ENCODE measurements around the gene OR10H1. TPM values are rescaled to one million over a fixed set of nuclear protein-coding genes. Genes with fewer than 3 reads are reported as not detected.

OR10H1 gene
- total and polyA plus RNA-seq, 9 of the 15 experiments (the other 6 are each of a cell fraction or from before 2014, with no cell fraction given), result not detected

GRCh38 chr19:15787611-15788155 lies 27.8 kb downstream of the OR10H1 start, which contains the start of gene OR10H5:
Gene OR10H5 (plus strand): TSS chr19:15787661. CDS start chr19:15794049, 6,388 bp downstream.
- Histone ChIP-seq H3K4me2 (ENCODE audit: insufficient read depth, low read length) (no peak within 1 kb of the TSS), H2AFZ (ENCODE audit: low read depth, low read length) (no peak within 1 kb of the TSS), H3K27me3 (ENCODE audit: control insufficient read depth in 2 of 2, insufficient read depth in 2 of 2, low read length in 2 of 2) (peaks cover 0 to 22% of the 10 kb centered on the region in 2 experiments; a peak in 3 of 5 replicates), H3K4me3 (no peak within 1 kb of the TSS), H3K9me1 (ENCODE audit: control insufficient read depth, insufficient read depth, low read length) (no peaks in the 10 kb centered on the region), H3K9me3 (replicated peaks; ENCODE audit: control insufficient read depth, insufficient read depth, low read depth, low read length) (no peaks in the 10 kb centered on the region), H3K79me2 (ENCODE audit: control insufficient read depth, insufficient read depth, low read length) (no peaks in the 10 kb centered on the region), H3K9ac (ENCODE audit: insufficient read depth in 1 of 2, low read depth in 2 of 2, low read length in 2 of 2) (no peak within 1 kb of the TSS), H4K20me1 (replicated peaks; ENCODE audit: control insufficient read depth, insufficient read depth, low read length) (no peaks in the 10 kb centered on the region; the same call in 1 of the 2 replicates), H3K27ac (ENCODE audit: extremely low read depth, low read depth, low read length) (no peak within 1 kb of the TSS), H3K36me3 (ENCODE audit: control insufficient read depth, insufficient read depth, low read length) (no peaks in the 10 kb centered on the region), H3K4me1 (replicated peaks in 1 of 2; ENCODE audit: control insufficient read depth in 2 of 2, insufficient read depth in 2 of 2, low read length in 2 of 2) (no peaks in the 10 kb centered on the region; a peak in 1 of 5 replicates)
- TF ChIP-seq GTF2E2 (tag; IDR thresholded peaks at IDR 0.05) (no peak), JUN (IDR thresholded peaks at IDR 0.05; ENCODE audit: borderline replicate concordance, low read depth, low read length) (no peak), JUN (CRISPR knock-in tag; IDR thresholded peaks at IDR 0.05; ENCODE audit: borderline replicate concordance) (no peak), PHF21A (IDR thresholded peaks at IDR 0.05; ENCODE audit: borderline replicate concordance, low read depth) (no peak), GABPB1 (CRISPR knock-in tag; IDR thresholded peaks at IDR 0.05) (no peak), ZNF584 (CRISPR knock-in tag; IDR thresholded peaks at IDR 0.05; ENCODE audit: low read depth) (no peak), ARHGAP35 (IDR thresholded peaks at IDR 0.05; ENCODE audit: partially characterized antibody) (no peak), STAT5B (CRISPR knock-in tag; IDR thresholded peaks at IDR 0.05) (no peak), DACH1 (IDR thresholded peaks at IDR 0.05; ENCODE audit: partially characterized antibody) (no peak), TRIM25 (IDR thresholded peaks at IDR 0.05; ENCODE audit: borderline replicate concordance) (no peak), ZNF24 (IDR thresholded peaks at IDR 0.05) (no peak), STAT6 (CRISPR knock-in tag; IDR thresholded peaks at IDR 0.05) (no peak), NR1H2 (CRISPR knock-in tag; IDR thresholded peaks at IDR 0.05) (no peak), IRF9 (tag; IDR thresholded peaks at IDR 0.05) (no peak), GTF2A2 (tag; IDR thresholded peaks at IDR 0.05) (no peak)
- no peak for FAIRE-seq
- CTCF ChIA-PET (ENCODE audit: low intra/inter-chr PET ratio), result no interaction called here
- no peak for ATAC-seq
- intact Hi-C loops (cut with micrococcal nuclease) (no loop called here), in situ Hi-C loops (cut with MboI) (no loop called here)
- 1% methylated on average over 6 of the region's 6 CpGs for WGBS (ENCODE audit: insufficient coverage, low coverage, missing lambda C conversion rate)
- POLR2A ChIA-PET, result no interaction called here
- BruUV-seq (replicated peaks), result no TSS peak
- DNase-seq (ENCODE audit: extremely low read depth in 1 of 4, low spot score in 3 of 4), result no peak
